BJ (cell line): Measurements from ENCODE around the gene ALK. TPM values are rescaled to one million over a fixed set of nuclear protein-coding genes. Genes with fewer than 3 reads are reported as not detected.

Source experiments
- CTCF ChIA-PET: fragments of 350-600 bp; formaldehyde crosslinking; extraction: SDS; loops from one replicate; lab custom pipeline; 2021; ENCODE audit warnings: antibody characterized with exemption, inconsistent platforms; lab: Yijun Ruan, JAX
- POLR2A ChIA-PET: fragments of 300-600 bp; sonication (Branson Sonifier 250); formaldehyde crosslinking; extraction: SDS; loops from one replicate; lab custom pipeline; 2021; ENCODE audit warnings: antibody characterized with exemption; lab: Charles Lee
- DNase-seq: peaks from one replicate; pipeline ENCODE4 v3.0.0-alpha.2; 2011; ENCODE audit warnings: low read depth
- H3K27me3 ChIP-seq: 2 replicates; pipeline ENCODE4 v1.6.0; 2011; ENCODE audit warnings: low read length; ENCODE audit not compliant: control insufficient read depth, insufficient read depth
- H3K36me3 ChIP-seq: 2 replicates; pipeline ENCODE4 v1.5.1; 2011; ENCODE audit warnings: low read length; ENCODE audit not compliant: control insufficient read depth, insufficient read depth
- H3K4me3 ChIP-seq: 2 replicates; pipeline ENCODE4 v1.5.1; 2011; ENCODE audit warnings: low read depth, mild to moderate bottlenecking, control low read depth, low read length
- polyA plus RNA-seq: library from polyadenylated mRNA; depleted of rRNA; stranded (reverse); fragments of >200 nt; gene quantifications from 2 replicates; pipeline ENCODE4 v1.2.3, GENCODE V29; 2011
- TF ChIP-seq, protein P1 (sequence below): IDR thresholded peaks from 2 replicates; pipeline ENCODE4 v1.5.1; 2011; ENCODE audit warnings: low read depth, mild to moderate bottlenecking, control low read depth, inconsistent platforms, low read length, moderate library complexity; ENCODE audit not compliant: insufficient read depth

ALK gene
- polyA plus RNA-seq, 1 experiment, result not detected

DNA sequence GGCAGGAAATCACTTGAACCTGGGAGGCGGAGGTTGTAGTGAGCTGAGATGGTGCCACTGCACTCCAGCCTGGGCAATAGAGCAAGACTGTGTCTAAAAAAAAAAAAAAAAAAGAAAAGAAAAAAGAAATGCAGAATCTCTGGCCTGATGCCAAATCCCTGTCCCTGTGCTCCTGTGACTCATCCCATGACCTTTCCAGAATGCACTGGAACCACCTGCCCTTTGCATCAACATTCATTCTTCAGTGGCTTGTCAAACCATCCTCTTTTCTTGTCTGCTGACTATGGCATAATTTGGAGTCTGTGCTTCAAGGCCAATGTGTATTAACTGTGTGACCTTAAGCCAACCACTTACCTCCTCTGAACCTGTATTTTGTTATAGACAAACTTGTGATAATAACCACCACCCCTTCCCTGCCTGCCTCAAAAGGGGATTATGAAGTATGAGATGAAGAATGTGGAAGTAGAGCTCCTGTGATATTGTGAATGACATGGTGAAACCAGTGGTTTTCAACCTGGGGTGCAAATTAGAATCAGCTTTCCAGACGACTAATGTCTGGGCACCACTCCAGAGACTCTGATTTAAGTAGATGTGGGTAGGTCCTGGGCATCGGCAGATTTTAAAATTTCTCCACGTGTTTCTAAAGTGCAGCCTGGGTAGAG is 616.9 kb downstream of the ALK start:
- TF ChIP-seq, protein P1, sequence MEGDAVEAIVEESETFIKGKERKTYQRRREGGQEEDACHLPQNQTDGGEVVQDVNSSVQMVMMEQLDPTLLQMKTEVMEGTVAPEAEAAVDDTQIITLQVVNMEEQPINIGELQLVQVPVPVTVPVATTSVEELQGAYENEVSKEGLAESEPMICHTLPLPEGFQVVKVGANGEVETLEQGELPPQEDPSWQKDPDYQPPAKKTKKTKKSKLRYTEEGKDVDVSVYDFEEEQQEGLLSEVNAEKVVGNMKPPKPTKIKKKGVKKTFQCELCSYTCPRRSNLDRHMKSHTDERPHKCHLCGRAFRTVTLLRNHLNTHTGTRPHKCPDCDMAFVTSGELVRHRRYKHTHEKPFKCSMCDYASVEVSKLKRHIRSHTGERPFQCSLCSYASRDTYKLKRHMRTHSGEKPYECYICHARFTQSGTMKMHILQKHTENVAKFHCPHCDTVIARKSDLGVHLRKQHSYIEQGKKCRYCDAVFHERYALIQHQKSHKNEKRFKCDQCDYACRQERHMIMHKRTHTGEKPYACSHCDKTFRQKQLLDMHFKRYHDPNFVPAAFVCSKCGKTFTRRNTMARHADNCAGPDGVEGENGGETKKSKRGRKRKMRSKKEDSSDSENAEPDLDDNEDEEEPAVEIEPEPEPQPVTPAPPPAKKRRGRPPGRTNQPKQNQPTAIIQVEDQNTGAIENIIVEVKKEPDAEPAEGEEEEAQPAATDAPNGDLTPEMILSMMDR, result no peak
- no peaks in the 10 kb centered on the region for H3K36me3 ChIP-seq
- DNase-seq, result no peak
- no peak overlapping the region for H3K4me3 ChIP-seq
- ChIA-PET CTCF (interaction anchor here (1.1 kb wide), 1 partner anchor 10 kb away, joined by 3 read pairs; no protein-coding TSS in a partner anchor), POLR2A (no interaction called here)
- no peaks in the 10 kb centered on the region for H3K27me3 ChIP-seq

DNA sequence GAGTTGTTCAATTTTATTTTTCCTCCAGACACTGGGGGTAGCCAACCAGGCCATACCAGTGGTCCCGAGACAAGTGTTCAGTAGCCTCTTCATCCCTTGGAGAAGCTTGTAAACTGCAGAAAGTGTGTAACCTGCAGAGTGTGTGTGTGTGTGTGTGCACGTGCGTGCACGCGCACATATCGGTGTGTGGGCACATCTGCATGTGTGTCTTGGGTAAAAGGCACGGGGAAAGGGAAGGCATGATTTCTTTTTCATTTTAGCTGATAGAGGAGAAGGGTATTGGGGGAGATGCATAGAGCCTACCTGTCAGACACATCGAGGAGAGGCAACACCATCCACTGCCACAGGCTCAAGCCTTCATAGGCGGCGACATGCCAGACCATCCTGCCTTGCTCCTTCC is 624.8 kb downstream of the ALK start:
- no peak for DNase-seq
- CTCF ChIA-PET, result interaction anchor here (0.8 to 1.9 kb wide), 4 partner anchors 520 to 539 kb away, joined by 3 to 4 read pairs (median 4); no protein-coding TSS in a partner anchor
- POLR2A ChIA-PET, result no interaction called here
- TF ChIP-seq, protein P1, result no peak
- Histone ChIP-seq H3K4me3 (no peak overlapping the region), H3K36me3 (no peaks in the 10 kb centered on the region), H3K27me3 (peaks cover 2% of the 10 kb centered on the region; the same call in 1 of the 2 replicates)

DNA sequence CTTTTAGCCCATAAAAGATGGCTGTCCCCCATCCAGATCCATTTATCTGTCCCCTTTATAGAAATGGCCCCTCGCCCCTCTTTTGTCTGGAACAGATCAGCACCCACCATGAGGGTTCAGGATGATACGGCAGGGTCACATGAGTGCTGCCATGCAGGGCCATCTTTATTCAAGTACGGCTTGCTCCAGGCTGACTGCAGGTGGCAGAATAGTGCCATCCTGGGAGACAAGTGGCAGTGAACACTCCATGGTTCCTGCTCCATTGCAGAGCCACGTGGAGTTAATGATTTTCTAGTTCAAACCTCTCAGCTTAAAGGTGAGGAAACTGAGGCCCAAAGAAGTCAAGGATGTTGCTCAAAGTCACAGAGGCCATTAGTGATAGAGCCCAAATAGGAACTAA is 625.5 kb downstream of the ALK start:
- POLR2A ChIA-PET, result no interaction called here

DNA sequence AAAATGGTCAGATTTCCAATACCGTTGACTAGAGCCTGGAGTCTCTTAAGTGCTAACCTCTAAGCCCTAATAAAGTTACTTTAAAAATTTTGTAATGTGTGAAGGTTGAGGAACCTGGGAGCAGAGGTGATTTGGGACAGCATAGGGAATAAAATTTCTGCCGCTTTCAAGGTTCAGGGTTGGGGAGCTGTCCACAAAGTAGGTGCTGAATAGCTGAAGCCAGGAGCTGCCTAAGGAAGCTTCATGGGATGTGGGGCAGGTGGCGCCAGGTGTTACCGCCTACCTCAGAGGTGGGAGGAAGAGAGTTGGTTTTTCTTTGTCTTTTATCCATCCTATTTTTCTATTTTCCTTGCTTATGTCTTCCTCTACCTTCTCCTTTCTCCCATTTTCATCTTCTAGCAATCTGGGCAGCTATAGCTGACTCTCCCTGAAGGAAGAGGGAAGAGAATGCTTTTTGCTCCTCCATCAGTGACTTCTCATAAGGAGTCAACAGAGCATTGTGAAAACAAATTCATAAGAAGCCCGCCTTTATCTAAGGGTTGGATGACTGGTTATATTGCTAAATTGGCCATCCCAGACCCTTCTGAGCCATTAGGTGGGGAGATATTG is 627.5 kb downstream of the ALK start:
- ChIA-PET CTCF (interaction anchor here (0.6 to 1.0 kb wide), 2 partner anchors 15 to 527 kb away, joined by 3 to 8 read pairs; no protein-coding TSS in a partner anchor), POLR2A (no interaction called here)
- Histone ChIP-seq H3K4me3 (no peak overlapping the region), H3K27me3 (peaks cover 3% of the 10 kb centered on the region; the same call in 1 of the 2 replicates), H3K36me3 (no peaks in the 10 kb centered on the region)
- TF ChIP-seq, protein P1, result no peak
- DNase-seq, result no peak

More for the DNA sequence above, 625.5 kb downstream of the ALK start:
- Histone ChIP-seq H3K4me3 (no peak overlapping the region), H3K27me3 (peaks cover 2% of the 10 kb centered on the region; the same call in 1 of the 2 replicates), H3K36me3 (no peaks in the 10 kb centered on the region)
- TF ChIP-seq, protein P1, result peak; percentile 37
- DNase-seq, result no peak
- CTCF ChIA-PET, result interaction anchor here (0.9 to 1.9 kb wide), 6 partner anchors 13 to 540 kb away, joined by 3 to 11 read pairs (median 4); no protein-coding TSS in a partner anchor
